Lung (tissue), 12 donors: ENCODE data around the gene PRKCQ. TPM values are rescaled to one million over a fixed set of nuclear protein-coding genes. Genes with fewer than 3 reads are reported as not detected.

ENCODE experiments used
- ATAC-seq: fragments of 200-7000 bp; cut with Tn5 transposase; one replicate; pipeline ENCODE4 v1.9.1; 2020; ENCODE audit warnings: moderate number of reproducible peaks; ENCODE audit not compliant: insufficient read depth, low FRiP score
- DNase-seq, 3 donors: peaks; one replicate each; pipeline ENCODE4 v3.0.0-alpha.2; 2013 to 2017
- H3K27ac ChIP-seq, 2 donors: one replicate each; pipeline ENCODE4 v1.5.1; 2013; ENCODE audit warnings: mild to moderate bottlenecking in 2 of 2, moderate library complexity in 2 of 2, control low read depth in 1 of 2, inconsistent platforms in 1 of 2, low read depth in 1 of 2, low read length in 1 of 2
- H3K27me3 ChIP-seq, 3 donors: one replicate each; pipeline ENCODE4 v1.5.1; 2013; ENCODE audit warnings: low read length in 2 of 3; ENCODE audit not compliant: control insufficient read depth in 3 of 3, insufficient read depth in 3 of 3
- H3K36me3 ChIP-seq, 4 donors: one replicate each; pipeline ENCODE4 v1.5.1; 2013; ENCODE audit warnings: low read length in 4 of 4, mild to moderate bottlenecking in 1 of 4, moderate library complexity in 1 of 4; ENCODE audit not compliant: control insufficient read depth in 4 of 4, insufficient read depth in 4 of 4
- H3K4me1 ChIP-seq, 5 donors: one replicate each; pipeline ENCODE4 v1.5.1; 2013; ENCODE audit warnings: low read length in 5 of 5, mild to moderate bottlenecking in 2 of 5, moderate library complexity in 1 of 5; ENCODE audit not compliant: control insufficient read depth in 5 of 5, insufficient read depth in 5 of 5
- H3K4me3 ChIP-seq: one replicate; pipeline ENCODE4 v1.5.1; 2013; ENCODE audit warnings: mild to moderate bottlenecking, control low read depth, moderate library complexity
- H3K9ac ChIP-seq, 2 donors: one replicate each; pipeline ENCODE4 v1.5.1; 2013; ENCODE audit warnings: low read length in 2 of 2, control low read depth in 1 of 2; ENCODE audit not compliant: insufficient read depth in 1 of 2
- H3K9me3 ChIP-seq, 4 donors: one replicate each; pipeline ENCODE4 v1.5.1; 2013; ENCODE audit warnings: low read length in 3 of 4, mild to moderate bottlenecking in 1 of 4, moderate library complexity in 1 of 4; ENCODE audit not compliant: control insufficient read depth in 4 of 4, insufficient read depth in 3 of 4
- WGBS, 2 donors: extraction: QIAGEN DNeasy Blood & Tissue Kit; methylation state at CpG; one replicate each; pipeline ENCODE4 v1.1.7; 2013; 5-methylcytosine and 5-hydroxymethylcytosine counted together
- polyA plus RNA-seq, 2 donors: library from polyadenylated mRNA; stranded (reverse); fragments of 200-250 nt; gene quantifications; one replicate each; pipeline ENCODE4 v1.2.1, GENCODE V29; 2013
- total RNA-seq, 2 donors: library from RNA; depleted of rRNA in 1 of 2; stranded (reverse); fragments of >200 nt in 1 of 2; gene quantifications; one replicate each; pipeline ENCODE4 v1.2.1, GENCODE V29; 2014 to 2021
- TF ChIP-seq, protein P1 (sequence below): IDR thresholded peaks from 2 replicates; pipeline ENCODE4 v1.5.1; 2012; ENCODE audit warnings: mild to moderate bottlenecking; ENCODE audit errors: control extremely low read depth, extremely low read depth
- donor health status: control.
- donor health status: control.
- donor health status: Bipolar disorder and iron deficiency.
- donor health status: healthy.
- donor health status: DM: yes; HTN: yes; CAD: no.

PRKCQ gene
- total and polyA plus RNA-seq, 4 donors: 2.8 to 9.1 (median 7.2) TPM

DNA sequence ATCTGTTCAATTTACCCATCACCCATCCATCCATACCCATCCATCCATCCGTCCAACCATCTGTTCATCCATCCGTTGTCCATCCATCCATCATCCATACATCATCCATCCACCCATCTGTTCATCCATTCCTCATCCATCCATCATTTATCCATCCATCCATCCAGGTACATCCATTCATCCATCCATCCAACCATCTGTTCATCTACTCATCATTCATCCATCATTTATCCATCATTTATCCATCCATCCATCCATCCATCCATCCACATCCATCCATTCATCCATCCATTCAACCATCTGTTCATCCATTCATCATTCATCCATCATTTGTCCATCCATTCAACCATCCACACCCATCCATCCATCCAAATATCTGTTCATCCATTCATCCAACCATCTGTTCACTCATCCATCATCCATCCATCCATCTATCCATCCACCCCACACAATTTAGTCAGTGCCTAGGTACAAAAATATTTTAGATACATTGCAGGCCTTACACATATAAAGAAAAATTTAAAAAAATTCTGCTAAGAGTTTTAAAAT, 119.1 kb downstream of the PRKCQ start:
- WGBS, 2 donors: 95 to 96% methylated on average over 2 of the region's 2 CpGs
- DNase-seq (no peak), ATAC-seq (no peak)
- Histone ChIP-seq H3K27ac (no peak overlapping the region), H3K4me1 (no peaks in the 10 kb centered on the region), H3K36me3 (peaks cover 0 to 2% (median 0%) of the 10 kb centered on the region in 4 donors), H3K27me3 (peaks cover 0 to 2% (median 0%) of the 10 kb centered on the region in 3 donors), H3K9me3 (peaks cover 0 to 4% (median under 1%) of the 10 kb centered on the region in 4 donors), H3K4me3 (no peak overlapping the region), H3K9ac (no peak overlapping the region)
- TF ChIP-seq, protein P1, sequence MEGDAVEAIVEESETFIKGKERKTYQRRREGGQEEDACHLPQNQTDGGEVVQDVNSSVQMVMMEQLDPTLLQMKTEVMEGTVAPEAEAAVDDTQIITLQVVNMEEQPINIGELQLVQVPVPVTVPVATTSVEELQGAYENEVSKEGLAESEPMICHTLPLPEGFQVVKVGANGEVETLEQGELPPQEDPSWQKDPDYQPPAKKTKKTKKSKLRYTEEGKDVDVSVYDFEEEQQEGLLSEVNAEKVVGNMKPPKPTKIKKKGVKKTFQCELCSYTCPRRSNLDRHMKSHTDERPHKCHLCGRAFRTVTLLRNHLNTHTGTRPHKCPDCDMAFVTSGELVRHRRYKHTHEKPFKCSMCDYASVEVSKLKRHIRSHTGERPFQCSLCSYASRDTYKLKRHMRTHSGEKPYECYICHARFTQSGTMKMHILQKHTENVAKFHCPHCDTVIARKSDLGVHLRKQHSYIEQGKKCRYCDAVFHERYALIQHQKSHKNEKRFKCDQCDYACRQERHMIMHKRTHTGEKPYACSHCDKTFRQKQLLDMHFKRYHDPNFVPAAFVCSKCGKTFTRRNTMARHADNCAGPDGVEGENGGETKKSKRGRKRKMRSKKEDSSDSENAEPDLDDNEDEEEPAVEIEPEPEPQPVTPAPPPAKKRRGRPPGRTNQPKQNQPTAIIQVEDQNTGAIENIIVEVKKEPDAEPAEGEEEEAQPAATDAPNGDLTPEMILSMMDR: no peak

DNA sequence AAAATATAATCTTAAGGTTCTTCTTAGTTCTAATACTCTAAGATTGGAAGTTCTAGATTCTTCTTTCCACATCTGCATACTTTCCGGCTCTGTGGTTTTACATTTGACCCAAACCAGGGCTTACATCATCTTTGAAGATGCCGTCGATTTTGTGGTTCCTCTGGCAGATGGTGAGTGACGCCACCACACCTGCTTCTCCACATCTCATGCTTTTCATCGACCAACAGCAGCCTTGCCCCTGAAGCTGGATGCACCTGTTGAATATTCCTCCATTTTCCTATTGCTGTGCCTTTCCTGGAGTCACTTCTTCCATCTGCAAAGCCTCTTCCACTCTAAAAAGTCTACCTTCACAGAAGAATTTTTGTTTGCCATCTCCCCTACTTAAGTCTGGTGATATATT, 121.3 kb downstream of the PRKCQ start:
- Histone ChIP-seq H3K27me3 (no peaks in the 10 kb centered on the region), H3K4me3 (no peak overlapping the region), H3K36me3 (peaks cover 0 to 3% (median 0%) of the 10 kb centered on the region in 4 donors), H3K27ac (no peak overlapping the region), H3K9me3 (peaks cover 0 to 4% (median under 1%) of the 10 kb centered on the region in 4 donors), H3K9ac (no peak overlapping the region), H3K4me1 (no peaks in the 10 kb centered on the region)
- no peak for ATAC-seq
- TF ChIP-seq, protein P1: no peak
- no peak for DNase-seq
- 44 to 76% methylated on average over 5 of the region's 5 CpGs for WGBS, 2 donors

DNA sequence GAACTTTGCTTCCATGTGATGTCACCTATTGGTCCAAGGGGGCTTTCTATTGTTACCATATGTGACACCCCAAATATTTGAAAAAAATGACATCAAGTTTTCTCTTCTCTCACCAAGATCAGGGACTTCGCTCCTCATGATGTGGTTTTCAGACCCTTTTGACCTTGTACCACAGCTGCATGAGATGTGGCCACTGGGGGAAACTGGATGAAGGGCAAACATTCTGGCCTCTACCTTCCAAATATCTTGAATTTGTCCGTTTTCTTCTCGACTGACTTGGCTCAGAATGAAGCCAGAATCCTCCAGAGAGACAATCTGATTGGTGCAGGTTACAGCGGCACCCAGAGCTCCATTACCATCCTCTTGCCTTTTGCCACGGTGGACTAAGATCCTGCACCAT, 122.7 kb downstream of the PRKCQ start:
- Histone ChIP-seq H3K27me3 (no peaks in the 10 kb centered on the region), H3K36me3 (peaks cover 0 to 3% (median 0%) of the 10 kb centered on the region in 4 donors), H3K4me3 (no peak overlapping the region), H3K4me1 (no peaks in the 10 kb centered on the region), H3K9ac (no peak overlapping the region), H3K27ac (no peak overlapping the region), H3K9me3 (peaks cover 0 to 4% (median under 1%) of the 10 kb centered on the region in 4 donors)
- ATAC-seq (no peak), DNase-seq (no peak)
- TF ChIP-seq, protein P1: no peak
- 91 to 95% methylated on average over 5 of the region's 5 CpGs for WGBS, 2 donors

DNA sequence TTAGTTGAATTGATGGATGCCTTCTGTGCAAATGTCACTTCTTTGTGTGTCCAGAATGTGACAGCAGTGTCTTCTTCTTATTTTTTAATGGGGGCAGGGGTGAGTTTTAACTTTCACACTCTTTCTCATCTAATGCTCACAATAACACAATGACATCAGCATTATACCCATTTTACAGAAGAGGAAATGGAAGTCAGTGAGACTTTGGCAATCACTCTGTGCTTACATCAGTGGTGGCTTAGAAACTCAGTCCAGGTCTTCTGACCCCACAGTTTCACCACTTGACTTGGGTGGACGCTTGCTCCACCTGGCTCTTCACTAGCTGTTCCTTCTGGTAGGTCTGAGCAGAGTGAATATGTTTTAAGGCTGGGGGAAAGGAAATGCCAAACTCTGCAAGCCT, 124.0 kb downstream of the PRKCQ start:
- no peaks in the 10 kb centered on the region for H3K4me1 ChIP-seq
- no peak overlapping the region for H3K4me3 ChIP-seq
- DNase-seq (no peak), ATAC-seq (no peak)
- H3K27me3 ChIP-seq: no peaks in the 10 kb centered on the region
- TF ChIP-seq, protein P1: no peak
- no peak overlapping the region for H3K27ac ChIP-seq
- peaks cover 0 to 3% (median 0%) of the 10 kb centered on the region in 4 donors for H3K36me3 ChIP-seq
- peaks cover 0 to 4% (median under 1%) of the 10 kb centered on the region in 4 donors for H3K9me3 ChIP-seq
- WGBS, 2 donors: 90 to 95% methylated on average over 1 of the region's 1 CpG
- H3K9ac ChIP-seq: no peak overlapping the region
